GM21367 (cell line): ENCODE results near the gene KCNN1.
A peak's percentile ranks its signal among the peaks of the same experiment; 100 is the strongest.
"Not testable (repeated sequence)": the region's sequence is repeated elsewhere in the genome, so short reads cannot be mapped to it uniquely, and the experiment has no call there.

Experiments used
- ATAC-seq: cut with Tn5 transposase; IDR thresholded peaks from one replicate; pipeline ENCODE4 v1.9.1; 2021; ENCODE audit not compliant: unreplicated experiment

KCNN1 gene

DNA sequence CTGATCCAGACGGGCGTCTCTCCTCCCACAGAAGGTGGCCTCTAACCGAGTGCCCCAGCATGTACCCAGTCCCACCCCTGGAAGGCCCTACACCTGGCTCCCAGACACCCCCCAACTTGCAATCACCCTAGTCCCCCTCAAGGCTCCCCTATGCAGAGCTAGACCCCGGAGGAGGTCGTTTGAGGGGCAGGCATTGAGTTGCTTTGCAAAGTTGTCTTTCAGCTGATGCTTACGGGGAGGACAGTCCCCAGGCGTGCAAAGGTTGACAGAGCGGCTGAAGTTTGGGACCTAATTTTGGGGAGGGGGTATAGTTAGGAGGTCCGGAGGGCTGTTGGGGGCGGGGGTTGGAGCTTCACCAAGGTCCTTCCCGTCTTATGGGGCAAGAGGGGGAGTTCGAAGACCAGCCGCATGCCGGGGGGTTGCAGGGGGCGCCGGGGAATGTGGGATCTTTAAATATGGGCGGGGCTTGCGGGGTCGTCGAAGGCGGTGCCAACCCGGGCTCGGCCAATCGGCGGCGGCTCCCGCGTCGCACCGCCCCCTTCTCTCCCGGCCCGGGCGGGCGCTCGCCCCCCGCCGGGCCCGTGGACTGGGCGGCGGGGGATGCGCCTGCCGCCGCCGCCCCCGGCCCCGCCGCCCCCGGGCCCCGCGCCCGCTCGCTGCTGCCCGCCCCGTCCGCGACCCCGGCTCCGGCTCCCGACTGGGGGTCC, at the start of gene KCNN1:
Gene KCNN1 (plus strand): TSS at position 558 of the 707 bp plus-strand sequence. CDS start 6,782 bp downstream, outside the sequence.
- ATAC-seq, result no peak

DNA sequence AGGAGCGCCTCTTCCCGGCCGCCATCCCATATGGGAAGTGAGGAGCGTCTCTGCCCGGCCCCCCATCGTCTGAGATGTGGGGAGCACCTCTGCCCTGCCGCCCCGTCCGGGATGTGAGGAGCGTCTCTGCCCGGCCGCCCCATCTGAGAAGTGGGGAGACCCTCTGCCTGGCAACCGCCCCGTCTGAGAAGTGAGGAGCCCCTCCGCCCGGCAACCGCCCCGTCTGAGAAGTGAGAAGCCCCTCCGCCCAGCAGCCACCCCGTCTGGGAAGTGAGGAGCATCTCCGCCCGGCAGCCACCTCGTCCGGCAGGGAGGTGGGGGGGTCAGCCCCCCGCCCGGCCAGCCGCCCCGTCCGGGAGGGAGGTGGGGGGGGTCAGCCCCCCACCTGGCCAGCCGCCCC, 48.8 kb upstream of the KCNN1 start:
- ATAC-seq, result not testable (repeated sequence)

DNA sequence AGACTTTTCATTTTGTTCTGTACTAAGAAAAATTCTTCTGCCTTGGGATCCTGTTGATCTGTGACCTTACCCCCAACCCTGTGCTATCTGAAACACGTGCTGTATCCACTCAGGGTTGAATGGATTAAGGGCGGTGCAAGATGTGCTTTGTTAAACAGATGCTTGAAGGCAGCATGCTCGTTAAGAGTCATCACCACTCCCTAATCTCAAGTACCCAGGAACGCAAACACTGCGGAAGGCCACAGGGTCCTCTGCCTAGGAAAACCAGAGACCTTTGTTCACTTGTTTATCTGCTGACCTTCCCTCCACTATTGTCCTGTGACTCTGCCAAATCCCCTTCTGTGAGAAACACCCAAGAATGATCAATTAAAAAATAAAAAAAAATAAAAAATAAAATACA, 47.8 kb upstream of the KCNN1 start:
- not testable (repeated sequence) for ATAC-seq

DNA sequence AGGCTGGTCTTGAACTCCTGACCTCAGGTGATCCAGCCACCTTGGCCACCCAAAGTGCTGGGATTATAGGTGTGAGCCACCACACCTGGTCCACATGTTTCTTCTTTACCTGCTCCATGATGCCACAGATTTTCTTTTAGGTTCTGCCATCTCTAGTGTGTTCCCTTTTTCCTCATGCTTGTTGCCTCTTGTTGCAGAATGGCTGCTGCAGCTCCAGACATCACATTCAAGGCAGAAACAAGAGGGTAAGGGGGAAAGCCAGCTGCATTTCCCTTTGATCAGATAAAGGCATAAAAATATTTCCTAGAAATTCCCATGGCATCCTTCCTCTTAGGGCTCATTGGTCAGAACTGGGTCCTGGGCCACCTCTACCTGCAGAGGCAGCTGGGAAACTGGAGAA, 46.4 kb upstream of the KCNN1 start:
- ATAC-seq, result no peak

DNA sequence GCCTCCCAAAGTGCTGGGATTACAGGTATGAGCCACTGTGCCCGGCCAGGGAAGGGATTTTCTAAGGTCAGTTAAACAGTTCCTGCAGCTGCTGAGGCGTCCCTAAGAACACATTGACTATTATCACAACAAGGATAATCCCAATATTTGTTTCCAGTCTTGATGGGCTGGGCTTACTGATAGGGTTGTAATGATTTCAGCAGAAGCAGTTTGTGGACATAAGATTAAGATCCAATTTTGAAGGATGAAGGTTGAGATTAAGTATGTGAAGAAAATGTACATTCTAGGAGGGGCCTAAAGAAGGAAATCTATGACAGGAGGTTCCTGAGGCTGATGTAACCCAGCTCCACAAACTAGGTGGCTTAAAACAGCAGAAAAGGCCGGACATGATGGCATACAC, 44.8 kb upstream of the KCNN1 start:
- ATAC-seq, result no peak

DNA sequence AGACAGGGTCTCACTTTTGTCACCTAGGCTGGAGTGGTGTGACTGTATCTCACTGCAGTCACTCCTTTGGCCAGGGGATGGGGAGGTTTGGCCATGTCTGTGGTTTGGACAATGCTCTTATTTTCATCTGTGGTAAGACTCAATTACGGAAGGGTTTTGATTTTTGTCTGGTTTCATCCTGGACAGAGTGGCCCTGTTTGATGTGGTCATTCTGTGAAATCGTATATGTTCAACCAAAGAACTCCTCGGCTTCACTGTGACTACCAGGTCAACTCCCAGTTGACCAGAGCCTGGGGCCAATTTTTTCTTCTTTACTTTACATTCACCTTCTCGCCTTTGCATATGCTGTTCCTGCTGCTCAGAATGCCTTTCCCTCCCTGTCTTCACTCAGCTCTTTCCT, 40.9 kb upstream of the KCNN1 start:
- ATAC-seq, result no peak

DNA sequence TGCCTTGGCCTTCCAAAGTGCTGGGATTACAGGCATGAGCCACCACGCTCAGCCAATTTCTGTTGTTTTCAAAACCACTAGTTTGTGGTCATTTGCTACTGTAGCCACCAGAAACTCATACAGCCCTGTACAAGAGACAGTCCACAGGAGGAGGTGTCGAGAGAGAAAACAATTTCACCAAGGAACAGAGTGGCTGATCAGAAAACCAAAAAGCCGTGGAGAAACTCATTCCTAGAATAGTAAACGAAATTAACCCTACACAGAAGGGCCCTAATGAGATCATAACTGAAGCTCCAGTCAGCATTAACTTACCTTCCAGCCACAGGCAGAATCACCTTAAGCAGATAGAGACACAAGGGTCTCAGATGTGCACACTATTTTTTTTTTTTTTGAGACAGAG, 37.9 kb upstream of the KCNN1 start:
- ATAC-seq, result no peak

DNA sequence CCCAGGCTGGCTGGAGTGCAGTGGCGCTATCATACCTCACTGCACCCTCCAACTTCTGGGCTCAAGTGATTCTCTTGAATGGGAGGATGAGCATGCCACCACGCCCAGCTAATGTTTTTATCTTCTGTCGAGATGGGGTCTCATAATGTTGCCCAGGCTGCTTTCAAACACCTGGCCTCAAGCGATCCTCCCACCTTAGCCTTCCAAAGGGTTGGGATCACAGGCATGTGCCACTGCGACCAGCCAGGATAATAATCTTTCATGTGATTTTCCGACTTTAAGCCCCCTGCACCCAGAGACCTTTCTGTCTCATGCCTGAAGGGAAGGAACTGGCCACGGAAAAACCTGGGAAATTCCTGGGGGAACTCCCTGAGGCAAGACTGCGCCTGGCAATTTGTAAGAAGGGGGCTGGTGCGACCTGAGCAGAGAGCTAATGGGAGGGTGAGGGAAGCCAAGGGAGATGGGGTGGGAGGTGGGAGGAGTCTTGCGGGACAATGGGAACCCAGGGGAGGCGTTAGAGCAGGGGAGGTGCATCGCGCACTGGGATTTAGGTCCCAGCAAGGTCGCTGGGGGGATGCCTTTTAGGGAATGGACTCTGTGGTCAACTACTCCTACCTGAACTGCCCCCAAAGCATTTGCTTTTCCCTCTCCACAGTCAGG, 35.2 kb upstream of the KCNN1 start:
- ATAC-seq, result no peak

DNA sequence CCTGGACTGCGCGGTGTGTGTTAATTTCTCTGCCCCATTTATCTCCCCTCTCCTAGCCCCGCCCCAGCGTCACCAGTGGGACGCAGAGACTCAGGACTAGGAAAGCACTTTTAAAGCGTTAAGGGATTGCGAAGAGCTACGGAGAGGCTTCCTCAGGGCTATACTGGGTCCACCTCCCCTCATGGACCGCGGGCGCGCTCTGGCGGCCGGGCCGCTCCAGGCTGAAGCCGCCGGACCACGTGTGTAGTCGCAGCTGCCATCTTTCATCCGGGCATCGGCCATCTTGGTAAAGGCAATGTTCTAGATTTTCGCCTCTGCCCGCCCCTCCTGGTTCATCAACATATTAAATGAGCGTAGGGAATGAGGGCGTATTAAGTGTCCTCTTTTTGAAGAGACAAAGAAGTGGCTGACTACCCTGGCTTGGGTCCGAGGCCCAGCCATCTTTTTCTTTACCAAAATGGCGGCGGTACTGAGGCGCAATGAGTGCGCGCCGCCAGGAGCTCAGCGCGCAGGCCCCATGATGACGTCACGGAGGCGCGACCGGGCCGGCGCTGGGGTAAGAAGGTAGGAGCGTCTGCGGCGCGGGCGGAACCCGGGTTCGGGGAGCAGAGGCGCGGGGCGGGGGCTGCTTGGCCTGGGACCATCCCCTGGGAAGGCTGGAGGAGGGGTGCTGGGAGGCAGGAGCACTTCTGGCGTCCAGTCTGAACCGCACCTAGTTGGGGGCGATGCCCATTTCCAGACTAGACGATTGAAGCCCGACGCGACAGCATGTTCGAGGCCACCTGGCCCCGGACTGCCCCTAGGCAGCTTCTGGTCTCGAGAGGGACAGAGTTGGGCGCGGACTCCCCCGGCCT, 34.2 kb upstream of the KCNN1 start, which contains the start of gene CCDC124:
Gene CCDC124 (plus strand): TSS at position 531 of the 854 bp plus-strand sequence. CDS start 3,406 bp downstream, outside the sequence.
- peak; percentile 64 for ATAC-seq

DNA sequence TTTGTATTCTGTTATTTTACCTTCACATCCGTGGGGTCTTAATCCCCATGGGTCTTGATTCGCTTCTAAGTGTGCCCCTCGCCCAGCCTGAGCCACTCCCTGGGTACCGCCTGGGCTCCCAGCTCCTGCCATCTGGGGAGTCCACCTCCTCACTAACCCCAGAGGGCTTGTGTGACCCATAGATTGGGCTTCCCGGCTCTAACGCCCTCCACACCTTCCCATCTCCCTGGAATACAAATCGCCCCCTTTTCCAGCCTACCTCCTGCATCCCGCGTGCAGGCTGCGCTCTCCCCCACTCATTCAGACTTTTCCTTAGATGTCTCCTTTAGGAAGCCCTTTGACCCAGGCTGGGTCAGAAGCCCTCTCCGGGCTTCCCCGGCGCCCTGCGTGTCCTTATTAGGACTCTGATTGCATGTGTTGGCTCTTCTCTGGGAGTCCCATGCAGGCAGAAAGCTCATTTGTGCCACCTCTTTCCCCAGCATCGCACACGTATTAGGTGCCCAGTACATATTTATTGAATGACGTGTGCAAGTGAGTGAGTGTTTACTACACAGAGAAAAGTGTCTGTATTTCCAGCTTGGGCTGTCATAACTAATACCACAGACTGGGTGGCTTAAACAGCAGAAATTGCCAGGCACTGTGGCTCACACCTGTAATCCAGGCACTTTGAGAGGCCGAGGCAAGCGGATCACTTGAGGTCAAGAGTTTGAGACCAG, 33.3 kb upstream of the KCNN1 start:
- no peak for ATAC-seq

DNA sequence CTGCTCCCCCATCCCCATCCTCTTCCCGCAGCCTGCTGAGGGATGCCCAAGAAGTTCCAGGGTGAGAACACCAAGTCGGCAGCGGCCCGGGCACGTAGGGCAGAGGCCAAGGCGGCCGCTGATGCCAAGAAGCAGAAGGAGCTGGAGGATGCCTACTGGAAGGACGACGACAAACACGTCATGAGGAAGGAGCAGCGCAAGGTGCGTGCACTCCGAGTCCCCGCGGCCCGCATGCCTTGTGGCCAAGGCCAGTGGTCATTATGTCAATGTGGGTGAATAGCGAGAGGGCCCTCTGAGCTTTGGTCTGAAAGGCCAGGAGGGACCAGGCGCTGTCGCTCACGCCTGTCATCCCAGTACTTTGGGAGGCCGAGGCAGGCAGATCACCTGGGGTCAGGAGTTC, 30.5 kb upstream of the KCNN1 start:
- no peak for ATAC-seq

DNA sequence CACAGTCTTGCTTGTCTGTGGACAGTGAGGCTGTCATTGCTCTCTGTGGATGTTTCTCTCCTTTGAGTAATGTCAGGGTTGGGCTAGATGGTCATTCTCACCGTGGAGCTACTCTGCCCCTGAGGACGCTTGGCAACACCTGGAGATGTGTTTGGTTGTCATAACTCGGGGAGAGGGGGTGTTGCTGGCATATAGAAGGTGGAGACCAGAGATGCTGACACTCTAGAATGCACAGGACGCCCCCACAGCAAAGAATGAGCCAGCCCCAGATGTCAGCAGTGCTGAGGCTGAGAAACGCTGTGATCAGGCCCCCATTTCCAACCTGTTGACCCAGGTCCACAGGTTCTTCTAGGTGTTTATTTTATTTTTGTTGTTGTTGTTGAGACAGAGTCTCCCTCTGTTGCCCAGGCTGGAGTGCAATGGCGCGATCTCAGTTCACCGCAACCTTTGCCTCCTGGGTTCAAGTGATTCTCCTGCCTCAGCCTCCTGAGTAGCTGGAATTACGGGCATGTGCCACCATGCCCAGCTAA, 29.5 kb upstream of the KCNN1 start:
- ATAC-seq, result no peak

DNA sequence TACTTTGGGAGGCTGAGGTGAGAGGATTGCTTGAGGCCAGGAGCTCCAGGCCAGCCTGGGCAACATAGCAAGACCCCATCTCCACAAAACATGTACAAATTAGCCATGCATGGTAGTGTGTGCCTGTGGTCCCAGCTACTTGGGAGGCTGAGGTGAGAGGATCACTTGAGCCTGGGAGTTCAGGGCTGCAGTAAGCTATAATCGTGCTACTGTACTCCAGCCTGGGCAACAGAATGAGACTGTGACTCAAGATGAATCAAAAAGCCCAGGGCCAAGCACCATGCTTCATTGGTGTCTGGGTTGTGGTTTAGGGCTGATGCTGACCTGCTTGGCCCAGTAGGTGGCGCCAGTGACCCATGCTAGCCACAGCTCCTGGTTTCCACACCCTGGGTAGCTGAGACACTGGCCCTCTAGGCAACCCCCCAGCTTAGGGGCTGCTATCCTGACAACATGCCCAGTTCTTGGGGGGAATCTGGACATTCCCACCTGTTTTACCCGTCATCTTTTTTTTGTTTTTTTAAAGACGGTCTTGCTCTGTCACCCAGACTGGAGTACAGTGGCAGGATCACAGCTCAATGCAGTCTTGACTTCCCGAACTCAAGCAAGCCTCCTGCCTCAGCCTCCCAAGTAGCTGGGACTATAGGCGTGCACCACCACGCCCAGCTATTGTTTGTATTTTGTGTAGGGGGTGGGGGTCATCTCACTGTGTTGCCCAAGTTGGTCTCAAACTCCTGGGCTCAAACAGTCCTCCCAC, 28.6 kb upstream of the KCNN1 start:
- ATAC-seq, result no peak

DNA sequence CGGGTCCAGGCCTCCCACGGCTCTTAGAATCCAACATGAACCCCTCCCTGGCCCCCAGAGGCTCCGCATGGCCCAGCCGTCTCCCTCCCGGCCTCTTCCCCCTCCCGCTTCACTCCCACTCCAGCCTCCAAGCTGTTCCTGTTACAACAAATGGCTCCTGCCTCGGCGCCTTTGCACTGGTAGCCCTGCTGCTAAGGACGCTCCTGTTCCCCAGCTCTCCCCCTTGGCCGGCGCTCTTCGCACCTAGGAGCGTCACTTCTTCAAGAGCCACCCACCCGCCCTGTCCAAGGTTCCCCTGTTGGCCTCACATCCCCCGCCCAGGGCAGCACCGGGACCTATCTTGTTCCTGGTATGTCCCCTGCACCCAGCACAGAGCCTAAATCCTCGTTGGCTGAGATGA, 24.7 kb upstream of the KCNN1 start:
- ATAC-seq, result no peak

DNA sequence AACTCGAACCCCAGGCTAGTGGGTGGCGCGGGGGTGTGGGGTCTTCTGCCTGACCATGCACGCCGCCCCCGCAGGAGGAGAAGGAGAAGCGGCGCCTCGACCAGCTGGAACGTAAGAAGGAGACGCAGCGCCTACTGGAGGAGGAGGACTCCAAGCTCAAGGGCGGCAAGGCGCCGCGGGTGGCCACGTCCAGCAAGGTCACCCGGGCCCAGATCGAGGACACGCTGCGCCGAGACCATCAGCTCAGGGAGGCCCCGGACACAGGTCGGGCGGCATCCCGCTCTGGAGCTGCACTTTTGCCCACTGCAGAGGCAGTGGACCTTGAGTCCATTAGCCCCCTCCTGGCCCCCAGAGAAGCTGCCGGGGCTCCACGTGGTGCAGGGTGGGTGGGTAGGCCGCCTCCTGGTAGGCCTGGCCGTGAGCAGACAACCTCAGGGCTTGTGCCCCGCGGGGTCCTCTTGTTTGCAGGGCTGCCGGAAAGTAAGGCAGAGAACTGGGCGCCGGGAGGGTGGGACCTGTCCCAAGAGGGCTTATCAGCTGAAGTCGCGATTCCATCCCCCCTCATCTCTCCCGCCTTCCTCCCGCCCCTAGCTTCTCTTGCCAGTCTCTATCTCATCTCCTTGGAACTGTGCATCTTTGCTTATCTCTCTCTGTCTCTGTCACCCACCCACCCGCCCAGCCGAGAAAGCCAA, 24.2 kb upstream of the KCNN1 start:
- ATAC-seq, result no peak

DNA sequence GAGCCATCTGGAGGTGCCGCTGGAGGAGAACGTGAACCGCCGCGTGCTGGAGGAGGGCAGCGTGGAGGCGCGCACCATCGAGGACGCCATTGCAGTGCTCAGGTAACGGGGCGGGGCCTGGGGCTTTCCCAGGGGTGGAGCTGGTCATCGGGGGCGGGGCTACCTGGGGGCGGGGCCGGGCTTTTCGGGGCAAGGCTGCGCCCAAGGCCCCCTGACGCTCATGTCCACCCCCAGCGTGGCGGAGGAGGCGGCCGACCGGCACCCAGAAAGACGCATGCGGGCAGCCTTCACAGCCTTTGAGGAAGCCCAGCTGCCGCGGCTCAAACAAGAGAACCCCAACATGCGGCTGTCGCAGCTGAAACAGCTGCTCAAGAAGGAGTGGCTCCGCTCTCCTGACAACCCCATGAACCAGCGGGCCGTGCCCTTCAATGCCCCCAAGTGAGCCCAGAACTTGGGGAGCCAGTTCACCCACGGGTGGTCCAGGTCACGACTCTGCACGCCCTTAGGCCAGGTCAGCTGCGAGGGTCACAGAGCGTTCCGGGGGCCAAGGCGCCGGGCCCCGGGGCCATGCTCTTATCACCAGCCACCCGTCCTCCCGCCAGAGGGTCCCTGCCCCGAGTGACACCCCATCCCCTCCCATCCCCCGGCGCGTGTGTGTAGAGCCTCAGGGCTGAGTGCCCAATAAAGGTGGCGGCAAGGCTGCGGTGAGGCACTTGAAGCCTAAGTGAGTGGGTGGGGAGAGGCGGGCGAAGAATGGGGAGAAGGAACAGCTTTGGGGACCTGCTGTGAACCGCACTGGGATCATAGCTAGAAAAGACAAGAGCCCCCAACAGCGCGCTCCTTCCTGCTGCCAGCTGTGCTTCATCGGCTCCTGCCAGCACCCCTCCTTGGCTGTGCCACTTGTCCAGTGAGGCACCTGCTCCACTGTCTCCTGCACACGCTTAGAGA, 23.4 kb upstream of the KCNN1 start:
- no peak for ATAC-seq

DNA sequence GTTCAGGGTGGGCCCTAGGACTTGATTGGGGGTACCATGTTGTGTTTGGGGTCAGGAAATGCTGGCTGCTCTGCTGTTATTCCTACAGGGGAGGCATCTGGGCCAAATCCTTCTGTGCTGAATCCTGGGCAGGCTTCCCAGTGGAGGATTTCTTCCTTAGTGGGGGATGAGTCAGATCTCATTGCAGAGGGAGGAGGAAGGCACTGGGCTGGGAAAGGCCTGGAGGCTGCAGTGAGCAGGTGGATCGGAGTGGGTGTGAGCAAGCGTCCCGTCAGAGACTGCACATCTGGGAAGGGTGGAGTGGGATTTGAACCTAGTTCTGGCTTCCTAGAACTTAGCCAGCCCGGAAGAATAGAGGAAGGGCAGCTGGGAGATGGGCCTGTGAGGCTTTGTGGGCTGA, 22.6 kb upstream of the KCNN1 start:
- ATAC-seq, result no peak
